ENCODE results near the gene MACROD2. TPM values are rescaled to one million over a fixed set of nuclear protein-coding genes. Genes with fewer than 3 reads are reported as not detected.

The MACROD2 gene
- total RNA-seq, 1 experiment from 2014 or later, result 1.6 TPM

DNA sequence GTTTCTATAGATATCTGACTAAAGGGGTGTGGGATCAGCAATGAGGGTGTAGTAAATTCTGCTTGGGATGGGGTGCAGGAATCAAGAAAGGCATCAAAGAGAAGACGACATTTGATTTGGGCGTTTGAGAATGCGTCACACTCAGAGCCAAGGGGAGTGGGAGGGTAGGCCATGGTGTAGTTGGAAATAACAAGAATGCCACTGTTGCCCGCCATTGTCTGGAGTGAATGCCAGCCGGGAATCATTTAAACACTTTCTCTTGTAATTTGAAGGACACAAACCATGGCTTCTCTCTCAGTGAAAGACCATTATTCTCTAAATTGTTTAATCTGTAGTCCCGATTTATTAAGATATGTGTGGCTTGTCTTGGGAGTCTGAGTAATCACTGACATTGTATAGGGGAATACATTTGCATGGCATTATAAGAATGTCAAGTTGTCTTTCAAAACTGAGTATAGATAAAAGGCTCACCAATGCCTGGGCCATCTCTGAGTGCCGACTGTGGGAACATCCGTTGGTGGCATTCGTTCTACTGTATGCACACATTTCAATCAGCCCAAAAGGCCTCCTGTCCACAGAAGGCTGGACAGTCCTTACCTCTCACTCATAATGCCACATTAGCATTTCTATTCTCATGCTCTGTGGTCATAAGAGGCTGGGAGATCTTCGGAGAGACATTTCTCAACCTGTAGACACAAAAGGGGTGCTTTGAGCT lies 1800.1 kb downstream of the MACROD2 start:
- TF ChIP-seq, protein P1, sequence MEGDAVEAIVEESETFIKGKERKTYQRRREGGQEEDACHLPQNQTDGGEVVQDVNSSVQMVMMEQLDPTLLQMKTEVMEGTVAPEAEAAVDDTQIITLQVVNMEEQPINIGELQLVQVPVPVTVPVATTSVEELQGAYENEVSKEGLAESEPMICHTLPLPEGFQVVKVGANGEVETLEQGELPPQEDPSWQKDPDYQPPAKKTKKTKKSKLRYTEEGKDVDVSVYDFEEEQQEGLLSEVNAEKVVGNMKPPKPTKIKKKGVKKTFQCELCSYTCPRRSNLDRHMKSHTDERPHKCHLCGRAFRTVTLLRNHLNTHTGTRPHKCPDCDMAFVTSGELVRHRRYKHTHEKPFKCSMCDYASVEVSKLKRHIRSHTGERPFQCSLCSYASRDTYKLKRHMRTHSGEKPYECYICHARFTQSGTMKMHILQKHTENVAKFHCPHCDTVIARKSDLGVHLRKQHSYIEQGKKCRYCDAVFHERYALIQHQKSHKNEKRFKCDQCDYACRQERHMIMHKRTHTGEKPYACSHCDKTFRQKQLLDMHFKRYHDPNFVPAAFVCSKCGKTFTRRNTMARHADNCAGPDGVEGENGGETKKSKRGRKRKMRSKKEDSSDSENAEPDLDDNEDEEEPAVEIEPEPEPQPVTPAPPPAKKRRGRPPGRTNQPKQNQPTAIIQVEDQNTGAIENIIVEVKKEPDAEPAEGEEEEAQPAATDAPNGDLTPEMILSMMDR (conservative IDR thresholded peaks at IDR 0.05), result no peak
- Histone ChIP-seq H2AK5ac (ENCODE audit: insufficient read length, low read length) (no peak overlapping the region), H3K79me2 (ENCODE audit: insufficient read depth, low read length) (no peaks in the 10 kb centered on the region), H3K9me3 (ENCODE audit: control insufficient read depth, low read depth, low read length) (no peaks in the 10 kb centered on the region), H3K23ac (ENCODE audit: insufficient read length, low read depth, low read length) (no peak overlapping the region), H3K4me1 (ENCODE audit: insufficient read depth, low read length) (no peaks in the 10 kb centered on the region; the same call in 1 of the 2 replicates), H3K56ac (ENCODE audit: insufficient read length, low read depth, low read length) (no peak overlapping the region), H3K14ac (ENCODE audit: insufficient read depth, low read length) (no peak overlapping the region), H2BK15ac (ENCODE audit: low read depth, low read length) (no peak overlapping the region), H2BK12ac (ENCODE audit: insufficient read length, low read depth, low read length) (no peak overlapping the region), H3K27me3 (ENCODE audit: insufficient read depth, low read length) (no peaks in the 10 kb centered on the region), H4K20me1 (ENCODE audit: control insufficient read depth, insufficient read depth, insufficient read length) (no peaks in the 10 kb centered on the region), H3K79me1 (ENCODE audit: insufficient read depth, low read depth, low read length, poor library complexity, severe bottlenecking) (no peaks in the 10 kb centered on the region), H3K27ac (ENCODE audit: insufficient read length, low read depth, low read length) (no peak overlapping the region), H3K4me2 (ENCODE audit: insufficient read depth, insufficient read length, low read length) (no peak overlapping the region), H2BK5ac (ENCODE audit: insufficient read length, low read length) (no peak overlapping the region), H3T11ph (ENCODE audit: low read length) (no peak overlapping the region), H3K18ac (ENCODE audit: insufficient read length, low read depth, low read length) (no peak overlapping the region), H3K9ac (ENCODE audit: extremely low read depth, insufficient read length, low read length) (no peak overlapping the region), H2BK120ac (ENCODE audit: low read depth, low read length, poor library complexity, severe bottlenecking) (no peak overlapping the region), H4K8ac (replicated peaks; ENCODE audit: insufficient read length, low read depth, low read length) (no peak overlapping the region), H4K91ac (ENCODE audit: insufficient read length, low read depth, low read length) (no peak overlapping the region), H3K23me2 (ENCODE audit: insufficient read length, low read depth, low read length, poor library complexity, severe bottlenecking) (no peaks in the 10 kb centered on the region), H4K5ac (ENCODE audit: insufficient read length, low read depth, low read length) (no peak overlapping the region), H3K4ac (ENCODE audit: low read depth, low read length) (no peak overlapping the region), H2AFZ (ENCODE audit: low read length) (no peak overlapping the region), H2BK20ac (ENCODE audit: low read depth, low read length, poor library complexity, severe bottlenecking) (no peak overlapping the region)
- WGBS (ENCODE audit: extremely low coverage, insufficient read length, low lambda C conversion rate), result no CpG with 5 or more reads among the region's 10 CpGs
- peaks cover 0 to 4% of the 10 kb centered on the region in 2 experiments; a peak in 1 of 5 replicates for H3K9me3 Mint-ChIP-seq
- no peak overlapping the region for H3K4me3 Mint-ChIP-seq
- no peak for DNase-seq
- H3K36me3 Mint-ChIP-seq (ENCODE audit: insufficient read depth in 1 of 3, low read depth in 3 of 3), result peaks cover 0 to 6% (median 0%) of the 10 kb centered on the region in 3 experiments; a peak in 2 of 7 replicates
- H3K27ac Mint-ChIP-seq, result no peak overlapping the region
- H3K27me3 Mint-ChIP-seq (ENCODE audit: low read depth), result no peaks in the 10 kb centered on the region
- peaks cover 18 to 25% of the 10 kb centered on the region in 2 experiments for H3K4me1 Mint-ChIP-seq

All from H9 (cell line).